ENCODE results near the gene BDKRB2. TPM values are rescaled to one million over a fixed set of nuclear protein-coding genes. Genes with fewer than 3 reads are reported as not detected.

BDKRB2 gene
- total and polyA plus RNA-seq, 2 donors (not counting 1 experiment from before 2014, with no cell fraction given), result not detected

DNA sequence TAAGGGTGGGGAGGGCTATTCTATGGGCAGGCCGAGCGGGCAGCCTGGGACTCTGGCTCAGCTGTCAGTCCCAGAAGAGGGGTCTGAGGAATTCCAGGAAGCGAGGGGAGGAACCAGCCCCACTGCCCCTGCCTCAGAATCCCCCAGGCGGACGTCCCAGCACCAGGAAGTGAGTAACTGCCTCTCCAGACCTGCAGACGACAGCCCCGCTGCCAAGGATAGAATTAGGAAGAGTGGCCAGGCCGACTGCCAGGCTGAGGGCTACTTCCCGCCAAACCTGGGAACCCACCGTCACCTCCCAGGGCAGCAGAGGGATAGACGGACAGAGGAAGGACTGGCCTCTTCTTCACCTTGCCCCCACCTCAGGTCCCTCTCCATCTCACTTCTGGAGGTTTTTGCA is 6.7 kb upstream of the BDKRB2 start:
- Histone ChIP-seq H3K4me3 (ENCODE audit: control extremely low read depth in 1 of 5, extremely low read depth in 1 of 5, insufficient read depth in 1 of 5, low read depth in 2 of 5, low read length in 4 of 5) (no peak overlapping the region), H3K27me3 (replicated peaks in 1 of 4; ENCODE audit: control extremely low read depth in 1 of 4, control insufficient read depth in 3 of 4, insufficient read depth in 4 of 4, low read length in 3 of 4) (peaks cover 0 to 11% (median under 1%) of the 10 kb centered on the region in 4 experiments), H3K36me3 (replicated peaks in 1 of 2; ENCODE audit: control extremely low read depth in 1 of 2, control insufficient read depth in 1 of 2, extremely low read depth in 1 of 2, insufficient read depth in 2 of 2, low read length in 1 of 2) (no peaks in the 10 kb centered on the region), H3K9me3 (ENCODE audit: control extremely low read depth in 1 of 3, control insufficient read depth in 2 of 3, insufficient read depth in 1 of 3, low read length in 2 of 3) (peaks cover 0 to 15% (median 0%) of the 10 kb centered on the region in 3 donors), H3K4me2 (replicated peaks; ENCODE audit: low read depth, low read length, poor library complexity, severe bottlenecking) (no peak overlapping the region), H3K9ac (ENCODE audit: low read length) (no peak overlapping the region), H4K20me1 (ENCODE audit: control insufficient read depth, insufficient read depth, low read length, poor library complexity, severe bottlenecking) (no peaks in the 10 kb centered on the region), H3K27ac (ENCODE audit: low read length in 2 of 2) (no peak overlapping the region), H3K4me1 (ENCODE audit: control insufficient read depth in 2 of 2, insufficient read depth in 2 of 2, low read length in 2 of 2) (peaks cover 0 to 3% of the 10 kb centered on the region in 2 donors), H2AFZ (ENCODE audit: insufficient read depth, low read depth, low read length, poor library complexity, severe bottlenecking) (no peak overlapping the region), H3K79me2 (ENCODE audit: control insufficient read depth, insufficient read depth, low read length) (no peaks in the 10 kb centered on the region)
- CTCF ChIA-PET, result no interaction called here
- H3K27ac Mint-ChIP-seq, result no peak overlapping the region
- H3K4me1 Mint-ChIP-seq, result peaks cover 5% of the 10 kb centered on the region
- TF ChIP-seq EZH2 (IDR thresholded peaks at IDR 0.05; ENCODE audit: borderline replicate concordance, insufficient read depth, low read depth, low read length, poor library complexity, severe bottlenecking), result no peak
- TF ChIP-seq, protein P1, sequence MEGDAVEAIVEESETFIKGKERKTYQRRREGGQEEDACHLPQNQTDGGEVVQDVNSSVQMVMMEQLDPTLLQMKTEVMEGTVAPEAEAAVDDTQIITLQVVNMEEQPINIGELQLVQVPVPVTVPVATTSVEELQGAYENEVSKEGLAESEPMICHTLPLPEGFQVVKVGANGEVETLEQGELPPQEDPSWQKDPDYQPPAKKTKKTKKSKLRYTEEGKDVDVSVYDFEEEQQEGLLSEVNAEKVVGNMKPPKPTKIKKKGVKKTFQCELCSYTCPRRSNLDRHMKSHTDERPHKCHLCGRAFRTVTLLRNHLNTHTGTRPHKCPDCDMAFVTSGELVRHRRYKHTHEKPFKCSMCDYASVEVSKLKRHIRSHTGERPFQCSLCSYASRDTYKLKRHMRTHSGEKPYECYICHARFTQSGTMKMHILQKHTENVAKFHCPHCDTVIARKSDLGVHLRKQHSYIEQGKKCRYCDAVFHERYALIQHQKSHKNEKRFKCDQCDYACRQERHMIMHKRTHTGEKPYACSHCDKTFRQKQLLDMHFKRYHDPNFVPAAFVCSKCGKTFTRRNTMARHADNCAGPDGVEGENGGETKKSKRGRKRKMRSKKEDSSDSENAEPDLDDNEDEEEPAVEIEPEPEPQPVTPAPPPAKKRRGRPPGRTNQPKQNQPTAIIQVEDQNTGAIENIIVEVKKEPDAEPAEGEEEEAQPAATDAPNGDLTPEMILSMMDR (IDR thresholded peaks at IDR 0.05), result no peak
- H3K4me3 Mint-ChIP-seq, result no peak overlapping the region
- H3K9me3 Mint-ChIP-seq (ENCODE audit: insufficient read depth), result no peaks in the 10 kb centered on the region
- peaks cover 19% of the 10 kb centered on the region for H3K27me3 Mint-ChIP-seq
- WGBS (ENCODE audit: insufficient coverage), result 47% methylated on average over 7 of the region's 11 CpGs
- POLR2A ChIA-PET, result no interaction called here
- ATAC-seq (ENCODE audit: low read depth) (no peak), DNase-seq (no peak)
- intact Hi-C loops (cut with micrococcal nuclease), result no loop called here

DNA sequence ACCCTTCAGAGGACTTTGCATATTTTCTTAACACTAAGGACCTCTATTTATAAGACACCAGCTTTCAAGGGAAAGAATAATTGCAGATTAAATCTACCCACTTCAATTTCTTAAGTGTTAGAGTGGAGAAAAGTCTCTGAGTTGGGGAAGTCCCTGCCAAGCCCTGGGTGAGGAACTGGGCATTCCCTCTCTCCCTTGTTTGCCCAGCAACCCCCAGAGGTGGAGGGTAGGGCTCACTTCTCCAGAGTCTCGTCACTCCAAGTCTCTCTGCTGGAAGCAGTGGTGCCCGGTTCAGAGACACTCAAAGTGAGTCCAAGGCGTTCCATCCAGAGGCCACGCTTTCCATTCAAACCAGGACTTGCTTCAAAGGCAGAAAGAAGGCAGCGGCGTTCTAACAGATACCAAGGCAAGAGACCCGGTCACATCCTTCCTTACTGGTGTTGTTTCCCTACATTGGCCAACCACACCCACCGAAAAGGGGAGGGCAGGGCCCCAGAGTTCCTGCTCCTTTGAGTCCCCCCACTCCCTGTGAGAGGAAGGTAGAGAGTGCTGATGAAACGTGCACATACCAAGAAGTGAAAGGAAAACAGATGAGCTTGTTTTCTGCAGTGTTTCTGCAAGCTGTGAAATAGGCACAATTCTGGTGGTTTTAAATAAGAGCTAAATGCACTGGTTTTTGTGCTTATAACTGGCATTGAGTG is 6.1 kb upstream of the BDKRB2 start:
- peak overlapping the region; percentile 38 for H2AFZ ChIP-seq (ENCODE audit: insufficient read depth, low read depth, low read length, poor library complexity, severe bottlenecking)
- no peaks in the 10 kb centered on the region for H4K20me1 ChIP-seq (ENCODE audit: control insufficient read depth, insufficient read depth, low read length, poor library complexity, severe bottlenecking)
- peak overlapping the region; percentile 37 for H3K4me3 Mint-ChIP-seq
- TF ChIP-seq EZH2 (IDR thresholded peaks at IDR 0.05; ENCODE audit: borderline replicate concordance, insufficient read depth, low read depth, low read length, poor library complexity, severe bottlenecking), result no peak
- TF ChIP-seq, protein P1 (IDR thresholded peaks at IDR 0.05), result no peak
- peaks cover 5% of the 10 kb centered on the region for H3K4me1 Mint-ChIP-seq
- H3K27ac Mint-ChIP-seq, result no peak overlapping the region
- no peaks in the 10 kb centered on the region for H3K79me2 ChIP-seq (ENCODE audit: control insufficient read depth, insufficient read depth, low read length)
- H3K4me3 ChIP-seq (ENCODE audit: control extremely low read depth in 1 of 5, extremely low read depth in 1 of 5, insufficient read depth in 1 of 5, low read depth in 2 of 5, low read length in 4 of 5), result no peak overlapping the region
- peaks cover 0 to 16% (median 4%) of the 10 kb centered on the region in 4 experiments for H3K27me3 ChIP-seq (replicated peaks in 1 of 4; ENCODE audit: control extremely low read depth in 1 of 4, control insufficient read depth in 3 of 4, insufficient read depth in 4 of 4, low read length in 3 of 4)
- H3K27me3 Mint-ChIP-seq, result peaks cover 26% of the 10 kb centered on the region
- 29% methylated on average over 7 of the region's 9 CpGs for WGBS (ENCODE audit: insufficient coverage)
- no peak overlapping the region for H3K9ac ChIP-seq (ENCODE audit: low read length)
- ChIA-PET CTCF (no interaction called here), POLR2A (no interaction called here)
- peaks cover 0 to 3% of the 10 kb centered on the region in 2 donors for H3K4me1 ChIP-seq (ENCODE audit: control insufficient read depth in 2 of 2, insufficient read depth in 2 of 2, low read length in 2 of 2)
- intact Hi-C loops (cut with micrococcal nuclease), result no loop called here
- no peaks in the 10 kb centered on the region for H3K36me3 ChIP-seq (replicated peaks in 1 of 2; ENCODE audit: control extremely low read depth in 1 of 2, control insufficient read depth in 1 of 2, extremely low read depth in 1 of 2, insufficient read depth in 2 of 2, low read length in 1 of 2)
- peaks cover 0 to 14% (median 0%) of the 10 kb centered on the region in 3 donors for H3K9me3 ChIP-seq (ENCODE audit: control extremely low read depth in 1 of 3, control insufficient read depth in 2 of 3, insufficient read depth in 1 of 3, low read length in 2 of 3)
- H3K9me3 Mint-ChIP-seq (ENCODE audit: insufficient read depth), result no peaks in the 10 kb centered on the region
- DNase-seq, result no peak
- H3K4me2 ChIP-seq (replicated peaks; ENCODE audit: low read depth, low read length, poor library complexity, severe bottlenecking), result peak overlapping the region; percentile 43
- ATAC-seq (ENCODE audit: low read depth), result no peak
- H3K27ac ChIP-seq (ENCODE audit: low read length in 2 of 2), result no peak overlapping the region

All from B cell (primary cell).